Gastrocnemius medialis (tissue), 4 donors: ENCODE measurements around the gene PALLD. TPM values are rescaled to one million over a fixed set of nuclear protein-coding genes. Genes with fewer than 3 reads are reported as not detected.

Source experiments
- ATAC-seq, 2 donors: fragments of 150-250 bp; one replicate each; pipeline ENCODE4 v1.9.1; 2016
- DNase-seq, 2 donors: peaks; one replicate each; pipeline ENCODE4 v3.0.0-alpha.2; 2019
- H3K27ac ChIP-seq, 4 donors: fragments of 200-600 bp; sonication (generic); 1 replicate in 1 of 4; 2 replicates in 3 of 4; pipeline ENCODE4 v1.5.1; 2016 to 2018; ENCODE audit warnings: mild to moderate bottlenecking in 2 of 4, moderate library complexity in 1 of 4
- H3K27me3 ChIP-seq, 3 donors: fragments of 200-600 bp; sonication (generic) in 2 of 3; 1 replicate in 1 of 3; 2 replicates in 2 of 3; pipeline versions ENCODE4 v1.5.1 to v1.6.0; 2016 to 2019; ENCODE audit warnings: mild to moderate bottlenecking in 1 of 3, moderate library complexity in 1 of 3
- H3K36me3 ChIP-seq, 2 donors: fragments of 200-600 bp; sonication (generic) in 1 of 2; one replicate each; pipeline ENCODE4 v1.5.1; 2017 to 2018
- H3K4me1 ChIP-seq, 2 donors: fragments of 200-600 bp; sonication (generic) in 1 of 2; one replicate each; pipeline ENCODE4 v1.5.1; 2016 to 2017; ENCODE audit warnings: mild to moderate bottlenecking in 2 of 2
- H3K4me3 ChIP-seq, 4 donors: fragments of 200-600 bp; sonication (generic) in 3 of 4; 1 replicate in 1 of 4; 2 replicates in 3 of 4; pipeline ENCODE4 v1.5.1; 2016 to 2019; ENCODE audit warnings: mild to moderate bottlenecking in 2 of 4
- H3K9me3 ChIP-seq, 3 donors: fragments of 200-600 bp; sonication (generic) in 2 of 3; 1 replicate in 1 of 3; 2 replicates in 2 of 3; pipeline ENCODE4 v1.5.1; 2016 to 2019
- POLR2A ChIP-seq, 2 donors: fragments of 450-650 bp; IDR thresholded peaks; one replicate each; pipeline ENCODE4 v1.6.1; 2017; ENCODE audit warnings: antibody characterized with exemption in 2 of 2, mild to moderate bottlenecking in 2 of 2, moderate library complexity in 2 of 2
- in situ Hi-C, 4 donors: fragments of 200-750 bp; cut with MboI; loops; one replicate each; pipeline versions ENCODE4 v1.15.0 to v1.8.0; 2017; ENCODE audit warnings: low sequenced_read_pairs in 4 of 4
- intact Hi-C: fragments of 100-400 bp; cut with DNase I; formaldehyde crosslinking; loops from one replicate; pipeline ENCODE4 v1.15.1; 2023; ENCODE audit warnings: low total_unique reads
- total RNA-seq, 4 donors: library from RNA; depleted of rRNA; stranded (reverse); fragments of >200 nt; gene quantifications; one replicate each; pipeline versions ENCODE4 v1.1.0 to v1.2.3, GENCODE V29; 2016
- TF ChIP-seq, protein P1 (sequence below), 5 experiments: fragments of 450-650 bp in 3 of 5; fragments of 200-600 bp in 2 of 5; sonication (generic) in 2 of 5; IDR thresholded peaks in 4 of 5; conservative IDR thresholded peaks in 1 of 5; 1 replicate in 4 of 5; 2 replicates in 1 of 5; pipeline ENCODE4 v1.5.1; 2016 to 2019; ENCODE audit warnings: antibody characterized with exemption in 5 of 5, mild to moderate bottlenecking in 3 of 5, moderate library complexity in 3 of 5

The PALLD gene
- total RNA-seq, 4 donors from 2014 or later, result 165 to 439 (median 319) TPM

DNA sequence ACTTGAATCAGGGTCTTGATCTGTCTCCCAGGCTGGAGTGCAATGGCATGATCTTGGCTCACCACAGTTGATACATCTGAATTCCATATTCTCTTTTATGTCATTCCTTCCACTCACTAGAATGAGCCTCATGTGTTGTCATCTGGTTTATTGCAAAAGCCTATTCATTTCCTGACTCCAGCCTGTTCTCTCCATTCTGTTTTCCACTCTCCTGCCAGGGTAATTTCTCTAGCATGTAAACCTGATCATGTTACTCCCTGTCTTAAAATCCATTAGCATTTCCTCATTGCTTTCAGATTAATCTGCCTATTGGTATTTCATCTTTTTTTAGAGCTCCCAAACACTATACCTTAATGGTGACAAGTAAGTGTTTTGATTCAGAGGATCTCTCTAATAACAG lies 12.2 kb upstream of the PALLD start:
- Histone ChIP-seq H3K4me3 (no peak overlapping the region), H3K9me3 (no peaks in the 10 kb centered on the region), H3K4me1 (peaks cover 26 to 38% of the 10 kb centered on the region in 2 donors), H3K27me3 (no peaks in the 10 kb centered on the region), H3K36me3 (no peaks in the 10 kb centered on the region), H3K27ac (peak overlapping the region in 2 of 4 donors; percentile 27 to 37)
- ATAC-seq (no peak), DNase-seq (no peak)
- intact Hi-C loops, result loop anchor here (5.0 to 10.0 kb wide), 5 partner anchors 77 to 530 kb away; partner anchors contain the start of gene CBR4
- TF ChIP-seq, protein P1, sequence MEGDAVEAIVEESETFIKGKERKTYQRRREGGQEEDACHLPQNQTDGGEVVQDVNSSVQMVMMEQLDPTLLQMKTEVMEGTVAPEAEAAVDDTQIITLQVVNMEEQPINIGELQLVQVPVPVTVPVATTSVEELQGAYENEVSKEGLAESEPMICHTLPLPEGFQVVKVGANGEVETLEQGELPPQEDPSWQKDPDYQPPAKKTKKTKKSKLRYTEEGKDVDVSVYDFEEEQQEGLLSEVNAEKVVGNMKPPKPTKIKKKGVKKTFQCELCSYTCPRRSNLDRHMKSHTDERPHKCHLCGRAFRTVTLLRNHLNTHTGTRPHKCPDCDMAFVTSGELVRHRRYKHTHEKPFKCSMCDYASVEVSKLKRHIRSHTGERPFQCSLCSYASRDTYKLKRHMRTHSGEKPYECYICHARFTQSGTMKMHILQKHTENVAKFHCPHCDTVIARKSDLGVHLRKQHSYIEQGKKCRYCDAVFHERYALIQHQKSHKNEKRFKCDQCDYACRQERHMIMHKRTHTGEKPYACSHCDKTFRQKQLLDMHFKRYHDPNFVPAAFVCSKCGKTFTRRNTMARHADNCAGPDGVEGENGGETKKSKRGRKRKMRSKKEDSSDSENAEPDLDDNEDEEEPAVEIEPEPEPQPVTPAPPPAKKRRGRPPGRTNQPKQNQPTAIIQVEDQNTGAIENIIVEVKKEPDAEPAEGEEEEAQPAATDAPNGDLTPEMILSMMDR (IDR thresholded peaks at IDR 0.05 in 4 of 5, conservative IDR thresholded peaks at IDR 0.05 in 1 of 5), result no peak
- TF ChIP-seq POLR2A (IDR thresholded peaks at IDR 0.05), result no peak
- in situ Hi-C loops, result no loop called here

DNA sequence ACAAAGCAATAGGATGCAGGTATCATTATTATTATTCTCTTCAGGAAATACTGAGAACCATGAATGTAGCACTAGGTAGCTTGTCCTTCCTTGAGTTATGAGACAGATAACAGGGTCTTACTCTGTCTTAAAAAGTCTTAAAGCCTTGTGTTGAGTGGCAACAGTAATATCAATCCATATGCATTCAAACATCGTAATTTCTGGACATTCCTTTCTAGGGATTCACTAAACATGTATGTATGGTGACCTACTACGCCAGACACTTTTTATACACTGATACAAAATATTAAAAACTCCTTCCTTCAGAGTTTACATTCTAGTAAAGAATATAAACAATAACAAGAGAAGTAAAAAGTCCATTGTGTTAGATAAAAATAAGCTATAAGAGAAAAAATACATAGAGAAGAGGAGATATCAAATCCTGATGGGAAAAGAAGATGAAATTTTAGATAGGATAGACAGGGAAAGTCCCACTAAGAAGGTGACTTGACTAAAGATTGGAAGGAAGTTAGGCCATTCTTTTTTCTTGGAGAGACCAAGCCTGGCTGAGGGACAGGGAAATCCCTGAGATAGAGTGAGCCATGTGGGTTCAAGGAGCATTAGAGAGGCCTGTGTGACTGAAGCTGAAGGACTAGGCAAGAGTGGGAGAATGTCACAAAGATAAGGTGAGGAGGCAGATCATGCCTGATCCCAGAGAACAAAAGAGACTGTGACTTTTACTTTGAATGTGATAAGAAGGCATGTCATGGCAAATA lies 11.5 kb upstream of the PALLD start:
- H3K27me3 ChIP-seq, result no peaks in the 10 kb centered on the region
- TF ChIP-seq, protein P1 (IDR thresholded peaks at IDR 0.05 in 4 of 5, conservative IDR thresholded peaks at IDR 0.05 in 1 of 5), result no peak
- no peak for TF ChIP-seq POLR2A (IDR thresholded peaks at IDR 0.05)
- intact Hi-C loops (loop anchor here (10.0 kb wide), 3 partner anchors 301 to 529 kb away; partner anchors contain the start of gene CBR4), in situ Hi-C loops (no loop called here)
- peaks cover 28 to 44% of the 10 kb centered on the region in 2 donors for H3K4me1 ChIP-seq
- no peak for ATAC-seq
- H3K36me3 ChIP-seq, result no peaks in the 10 kb centered on the region
- H3K4me3 ChIP-seq, result no peak overlapping the region
- no peak for DNase-seq
- no peaks in the 10 kb centered on the region for H3K9me3 ChIP-seq
- peak overlapping the region in 2 of 4 donors; percentile 27 to 37 for H3K27ac ChIP-seq

DNA sequence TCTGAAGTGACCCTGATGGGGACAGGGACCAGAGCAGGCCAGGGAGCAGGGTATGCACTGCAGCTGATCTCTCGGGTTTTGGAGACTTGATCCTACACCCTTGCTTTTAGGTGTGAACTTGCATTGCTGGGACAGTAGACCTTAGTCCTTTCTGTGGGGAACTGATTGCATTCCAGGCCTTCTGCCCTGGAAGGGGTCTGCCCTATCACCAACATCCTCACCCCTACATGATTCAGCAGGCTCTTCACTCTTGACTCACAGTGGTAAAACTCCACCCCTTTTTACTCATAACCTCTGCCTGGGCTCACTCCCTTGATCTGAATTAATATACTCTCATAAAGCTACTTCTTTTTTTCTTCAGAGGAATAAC lies 10.0 kb upstream of the PALLD start:
- TF ChIP-seq POLR2A (IDR thresholded peaks at IDR 0.05), result no peak
- TF ChIP-seq, protein P1 (IDR thresholded peaks at IDR 0.05 in 4 of 5, conservative IDR thresholded peaks at IDR 0.05 in 1 of 5), result no peak
- Histone ChIP-seq H3K4me1 (peaks cover 21 to 37% of the 10 kb centered on the region in 2 donors), H3K4me3 (no peak overlapping the region), H3K36me3 (no peaks in the 10 kb centered on the region), H3K9me3 (no peaks in the 10 kb centered on the region), H3K27ac (no peak overlapping the region), H3K27me3 (no peaks in the 10 kb centered on the region)
- in situ Hi-C loops, result no loop called here
- intact Hi-C loops, result loop anchor here (10.0 kb wide), 3 partner anchors 302 to 528 kb away; partner anchors contain the start of gene CBR4
- no peak for DNase-seq
- no peak for ATAC-seq

DNA sequence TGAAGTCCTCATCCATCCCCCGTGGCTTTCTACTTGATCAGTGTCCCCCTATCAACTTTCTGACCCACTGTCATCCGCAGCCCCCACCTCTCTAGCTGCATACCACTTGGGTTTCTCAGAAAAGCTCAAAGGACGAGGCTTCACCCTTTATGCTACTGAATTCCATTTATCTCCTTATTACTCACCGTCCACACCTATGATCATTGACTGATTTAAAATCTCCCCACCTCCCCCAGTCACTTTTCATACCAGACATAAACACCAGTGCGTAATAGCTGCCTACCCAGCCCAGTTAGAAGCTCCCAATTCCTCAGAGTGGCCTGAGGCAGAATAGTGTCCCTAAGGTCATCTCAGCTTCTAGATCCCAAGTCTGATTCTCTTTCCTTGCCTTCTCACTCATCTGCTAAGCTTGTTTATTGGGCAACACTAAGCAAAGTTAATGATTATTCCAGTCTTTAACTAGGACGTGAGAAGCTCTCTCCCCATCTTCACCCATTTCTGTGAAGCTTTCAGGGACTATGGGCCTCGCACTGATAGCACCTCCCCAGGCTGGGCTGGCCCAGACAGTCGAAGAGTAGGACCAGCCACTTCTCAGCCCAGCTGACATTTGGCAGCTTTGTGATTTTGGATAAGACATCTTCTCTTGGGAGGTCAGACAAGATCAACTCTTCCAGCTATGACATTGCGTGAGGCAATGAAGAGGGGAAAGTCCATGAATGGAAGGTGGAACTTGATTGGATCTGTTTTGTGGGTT lies 9.4 kb upstream of the PALLD start:
- Histone ChIP-seq H3K27me3 (no peaks in the 10 kb centered on the region), H3K36me3 (no peaks in the 10 kb centered on the region), H3K4me3 (no peak overlapping the region), H3K9me3 (no peaks in the 10 kb centered on the region), H3K27ac (no peak overlapping the region), H3K4me1 (peaks cover 21 to 32% of the 10 kb centered on the region in 2 donors)
- ATAC-seq (no peak), DNase-seq (no peak)
- intact Hi-C loops, result loop anchor here (10.0 kb wide), 3 partner anchors 303 to 527 kb away; partner anchors contain the start of gene CBR4
- no peak for TF ChIP-seq POLR2A (IDR thresholded peaks at IDR 0.05)
- TF ChIP-seq, protein P1 (IDR thresholded peaks at IDR 0.05 in 4 of 5, conservative IDR thresholded peaks at IDR 0.05 in 1 of 5), result no peak
- in situ Hi-C loops, result no loop called here
